HG02610 (cell line): ENCODE measurements around the gene STK38L.
A peak's percentile ranks its signal among the peaks of the same experiment; 100 is the strongest.

Experiments
- ATAC-seq: cut with Tn5 transposase; IDR thresholded peaks from one replicate; pipeline ENCODE4 v1.9.1; 2021; ENCODE audit warnings: mild to moderate bottlenecking, moderate library complexity; ENCODE audit not compliant: unreplicated experiment

STK38L gene

GRCh38 chr12:27243804-27244688, at the start of gene STK38L:
Gene STK38L (plus strand): TSS chr12:27244286. CDS start chr12:27297721, 53,435 bp downstream.
- peak; percentile 89 for ATAC-seq

- ATAC-seq = no peak
Measured at GRCh38 chr12:27194644-27195043, 49.4 kb upstream of the STK38L start.

- ATAC-seq = no peak
Measured at GRCh38 chr12:27198036-27198435, 46.0 kb upstream of the STK38L start.

GRCh38 chr12:27199638-27200300, 44.3 kb upstream of the STK38L start:
- peak; percentile 66 for ATAC-seq

- ATAC-seq = no peak
Measured at GRCh38 chr12:27201169-27201568, 42.9 kb upstream of the STK38L start.

GRCh38 chr12:27206801-27207502, 37.1 kb upstream of the STK38L start:
- no peak for ATAC-seq

- ATAC-seq = peak; percentile 95
Measured at GRCh38 chr12:27207615-27208413, 36.3 kb upstream of the STK38L start.

GRCh38 chr12:27208414-27208750, 35.7 kb upstream of the STK38L start:
- ATAC-seq = peak; percentile 27

- no peak for ATAC-seq
Measured at GRCh38 chr12:27209257-27209910, 34.7 kb upstream of the STK38L start.

- no peak for ATAC-seq
Measured at GRCh38 chr12:27210187-27210586, 33.9 kb upstream of the STK38L start.

- no peak for ATAC-seq
Measured at GRCh38 chr12:27212861-27213260, 31.2 kb upstream of the STK38L start.

- no peak for ATAC-seq
Measured at GRCh38 chr12:27213304-27213703, 30.8 kb upstream of the STK38L start.

- ATAC-seq = no peak
Measured at GRCh38 chr12:27213830-27214787, 30.0 kb upstream of the STK38L start.

- no peak for ATAC-seq
Measured at GRCh38 chr12:27217590-27217989, 26.5 kb upstream of the STK38L start.

GRCh38 chr12:27219693-27220054, 24.4 kb upstream of the STK38L start:
- no peak for ATAC-seq

GRCh38 chr12:27220055-27220987, 23.8 kb upstream of the STK38L start:
- ATAC-seq = peak; percentile 79

GRCh38 chr12:27220988-27221345, 23.1 kb upstream of the STK38L start:
- ATAC-seq = no peak
